HEK293 (cell line): Measurements from ENCODE around the gene SPACA7.

ENCODE experiments used
- CTCF ChIA-PET: fragments of 350-600 bp; formaldehyde crosslinking; extraction: SDS; loops from one replicate; lab custom pipeline; 2021; ENCODE audit warnings: antibody characterized with exemption; lab: Yijun Ruan, JAX
- POLR2A ChIA-PET: fragments of 300-600 bp; formaldehyde crosslinking; extraction: SDS; loops from one replicate; lab custom pipeline; 2020; ENCODE audit warnings: antibody characterized with exemption, inconsistent platforms; lab: Yijun Ruan, JAX
- H3K27ac ChIP-seq: fragments of 200-500 bp; sonication (Bioruptor generic); 2 replicates; pipeline ENCODE4 v1.5.1; 2014; ENCODE audit warnings: low read depth, low read length, control low read depth, inconsistent platforms; ENCODE audit errors: extremely low read depth
- H3K36me3 ChIP-seq, 2 experiments: fragments of 200-500 bp in 1 of 2; sonication (Bioruptor generic) in 1 of 2; 1 replicate in 1 of 2; 2 replicates in 1 of 2; pipeline ENCODE4 v1.5.1; 2014 to 2017; ENCODE audit warnings: inconsistent platforms in 2 of 2, low read length in 2 of 2; ENCODE audit not compliant: control insufficient read depth in 2 of 2, insufficient read depth in 1 of 2
- H3K4me1 ChIP-seq: fragments of 200-500 bp; sonication (Bioruptor generic); 2 replicates; pipeline ENCODE4 v1.5.1; 2014; ENCODE audit warnings: mild to moderate bottlenecking, low read length, inconsistent platforms; ENCODE audit not compliant: control insufficient read depth, insufficient read depth
- H3K4me3 ChIP-seq: 2 replicates; pipeline ENCODE4 v1.5.1; 2011; ENCODE audit warnings: low read depth, mild to moderate bottlenecking, control low read depth, low read length, moderate library complexity
- H3K9me3 ChIP-seq: fragments of 200-500 bp; sonication (Bioruptor generic); 2 replicates; pipeline ENCODE4 v1.5.1; 2014; ENCODE audit warnings: low read depth, low read length, inconsistent platforms; ENCODE audit not compliant: control insufficient read depth, insufficient read depth
- ELK4 ChIP-seq: IDR thresholded peaks from 2 replicates; pipeline ENCODE4 v1.6.1; 2011; ENCODE audit warnings: mild to moderate bottlenecking, low read depth, low read length, borderline replicate concordance
- MEIS1 ChIP-seq: sonication (generic); formaldehyde crosslinking; IDR thresholded peaks from 2 replicates; pipeline ENCODE4 v1.8.1; 2022; ENCODE audit warnings: missing genetic modification reagents, mild to moderate bottlenecking, borderline replicate concordance
- OSR2 ChIP-seq: fragments of 450-650 bp; formaldehyde crosslinking; IDR thresholded peaks from 2 replicates; pipeline ENCODE4 v1.5.1; 2016; ENCODE audit warnings: missing biosample characterization, missing genetic modification characterization
- RBAK ChIP-seq: fragments of 450-650 bp; formaldehyde crosslinking; IDR thresholded peaks from 2 replicates; pipeline ENCODE4 v1.5.1; 2016; ENCODE audit warnings: missing biosample characterization, missing genetic modification characterization
- SCRT2 ChIP-seq: fragments of 450-650 bp; formaldehyde crosslinking; IDR thresholded peaks from 2 replicates; pipeline ENCODE4 v1.5.1; 2016; ENCODE audit warnings: missing biosample characterization, missing genetic modification characterization
- ZIC2 ChIP-seq: fragments of 450-650 bp; formaldehyde crosslinking; IDR thresholded peaks from 2 replicates; pipeline ENCODE4 v1.5.1; 2016; ENCODE audit warnings: missing biosample characterization, missing genetic modification characterization
- ZNF138 ChIP-seq: fragments of 450-650 bp; formaldehyde crosslinking; IDR thresholded peaks from 2 replicates; pipeline ENCODE4 v1.5.1; 2016; ENCODE audit warnings: missing biosample characterization, missing genetic modification characterization, borderline replicate concordance
- ZNF169 ChIP-seq: fragments of 450-650 bp; formaldehyde crosslinking; IDR thresholded peaks from 2 replicates; pipeline ENCODE4 v1.5.1; 2016; ENCODE audit warnings: missing biosample characterization, missing genetic modification characterization
- ZNF23 ChIP-seq: fragments of 450-650 bp; formaldehyde crosslinking; IDR thresholded peaks from 2 replicates; pipeline ENCODE4 v1.5.1; 2016; ENCODE audit warnings: missing biosample characterization, missing genetic modification characterization, borderline replicate concordance
- ZNF266 ChIP-seq: fragments of 450-650 bp; formaldehyde crosslinking; IDR thresholded peaks from 2 replicates; pipeline ENCODE4 v1.5.1; 2016; ENCODE audit warnings: missing biosample characterization, missing genetic modification characterization, low read depth
- ZNF488 ChIP-seq: fragments of 450-650 bp; formaldehyde crosslinking; IDR thresholded peaks from 2 replicates; pipeline ENCODE4 v1.5.1; 2016; ENCODE audit warnings: missing biosample characterization, missing genetic modification characterization
- ZNF549 ChIP-seq: fragments of 450-650 bp; IDR thresholded peaks from 2 replicates; pipeline ENCODE4 v1.5.1; 2018; ENCODE audit warnings: missing biosample characterization, missing genetic modification characterization, mild to moderate bottlenecking, inconsistent platforms, moderate library complexity
- ZNF580 ChIP-seq: fragments of 450-650 bp; formaldehyde crosslinking; IDR thresholded peaks from 2 replicates; pipeline ENCODE4 v1.5.1; 2016; ENCODE audit warnings: missing biosample characterization, missing genetic modification characterization
- ZNF596 ChIP-seq: fragments of 450-650 bp; IDR thresholded peaks from 2 replicates; pipeline ENCODE4 v1.5.0; 2018; ENCODE audit warnings: missing biosample characterization, mild to moderate bottlenecking, missing genetic modification characterization, moderate library complexity
- ZNF624 ChIP-seq: fragments of 450-650 bp; formaldehyde crosslinking; IDR thresholded peaks from 2 replicates; pipeline ENCODE4 v1.5.1; 2017; ENCODE audit warnings: missing biosample characterization, missing genetic modification characterization
- ZNF654 ChIP-seq: fragments of 450-650 bp; formaldehyde crosslinking; IDR thresholded peaks from 2 replicates; pipeline ENCODE4 v1.5.1; 2016; ENCODE audit warnings: low read depth, missing biosample characterization, missing genetic modification characterization
- ZNF658 ChIP-seq: fragments of 450-650 bp; formaldehyde crosslinking; IDR thresholded peaks from 2 replicates; pipeline ENCODE4; 2016; ENCODE audit warnings: missing biosample characterization, missing genetic modification characterization
- ZNF677 ChIP-seq: fragments of 450-650 bp; IDR thresholded peaks from 2 replicates; pipeline ENCODE4 v1.5.0; 2018; ENCODE audit warnings: missing biosample characterization, mild to moderate bottlenecking, missing genetic modification characterization, moderate library complexity
- ZSCAN18 ChIP-seq: fragments of 450-650 bp; formaldehyde crosslinking; IDR thresholded peaks from 2 replicates; pipeline ENCODE4 v1.5.1; 2016; ENCODE audit warnings: missing biosample characterization, missing genetic modification characterization

Gene SPACA7

GRCh38 chr13:112444416-112445399, 68.6 kb downstream of the SPACA7 start:
- no peak for TF ChIP-seq ZNF596
- TF ChIP-seq ZNF266 (tag by site-specific recombination) = no peak
- no peak for TF ChIP-seq ZNF138 (tag by site-specific recombination)
- TF ChIP-seq ZNF488 (tag by site-specific recombination) = no peak
- TF ChIP-seq ZNF624 = no peak
- TF ChIP-seq, all 188 proteins: peak for 0
- no peaks in the 10 kb centered on the region for H3K9me3 ChIP-seq
- POLR2A ChIA-PET = no interaction called here
- CTCF ChIA-PET = interaction anchor here (0.6 to 3.3 kb wide), 16 partner anchors 66 to 1234 kb away, joined by 3 to 23 read pairs (median 3); no protein-coding TSS in a partner anchor
- H3K4me3 ChIP-seq = no peak overlapping the region
- H3K4me1 ChIP-seq = no peaks in the 10 kb centered on the region
- no peak overlapping the region for H3K27ac ChIP-seq
- no peaks in the 10 kb centered on the region for H3K36me3 ChIP-seq

- TF ChIP-seq ZNF624 (no peak), ZNF580 (no peak), SCRT2 (tag by site-specific recombination) (no peak), ZNF23 (tag by site-specific recombination) (no peak), ZNF169 (tag by site-specific recombination) (no peak), ZNF658 (tag by site-specific recombination) (no peak), ZNF654 (tag by site-specific recombination) (no peak), OSR2 (tag by site-specific recombination) (no peak), MEIS1 (CRISPR knock-in tag) (no peak), ZSCAN18 (tag by site-specific recombination) (no peak)
- TF ChIP-seq, all 188 proteins: peak for 0
- Histone ChIP-seq H3K9me3 (no peaks in the 10 kb centered on the region), H3K4me1 (no peaks in the 10 kb centered on the region), H3K36me3 (no peaks in the 10 kb centered on the region), H3K27ac (no peak overlapping the region), H3K4me3 (no peak overlapping the region)
- ChIA-PET CTCF (interaction anchor here (0.6 to 3.3 kb wide), 5 partner anchors 343 to 979 kb away, joined by 3 to 23 read pairs (median 3); no protein-coding TSS in a partner anchor), POLR2A (interaction anchor here (0.7 kb wide), 1 partner anchor 44 kb away, joined by 4 read pairs; no protein-coding TSS in a partner anchor)
These were observed 69.5 kb downstream of the SPACA7 start for GRCh38 chr13:112445411-112446271.

GRCh38 chr13:112446347-112446861, 70.2 kb downstream of the SPACA7 start:
- Histone ChIP-seq H3K4me3 (no peak overlapping the region), H3K36me3 (no peaks in the 10 kb centered on the region), H3K27ac (no peak overlapping the region), H3K9me3 (no peaks in the 10 kb centered on the region), H3K4me1 (no peaks in the 10 kb centered on the region)
- TF ChIP-seq ELK4 = no peak
- peak; percentile 83; the same call in 1 of the 2 replicates for TF ChIP-seq ZNF677 (tag by site-specific recombination)
- no peak for TF ChIP-seq ZNF549 (tag by site-specific recombination)
- TF ChIP-seq RBAK (tag by site-specific recombination) = no peak
- no peak for TF ChIP-seq ZIC2
- POLR2A ChIA-PET = no interaction called here
- CTCF ChIA-PET = interaction anchor here (0.9 to 1.4 kb wide), 2 partner anchors 968 to 972 kb away, joined by 3 to 4 read pairs; no protein-coding TSS in a partner anchor
